Muscle layer of duodenum (tissue), 2 donors: Measurements from ENCODE around the gene KRTAP10-11.

ENCODE experiments used
- H3K27ac ChIP-seq: one replicate; pipeline ENCODE4 v1.7.0; 2013; ENCODE audit warnings: mild to moderate bottlenecking, low read length
- H3K27me3 ChIP-seq: one replicate; pipeline ENCODE4 v1.7.0; 2013; ENCODE audit warnings: low read depth, mild to moderate bottlenecking, control low read depth, low read length
- H3K36me3 ChIP-seq, 2 donors: one replicate each; pipeline ENCODE4 v1.7.0; 2013; ENCODE audit warnings: low read length in 2 of 2, control low read depth in 1 of 2, mild to moderate bottlenecking in 1 of 2; ENCODE audit not compliant: insufficient read depth in 2 of 2, control insufficient read depth in 1 of 2
- H3K4me1 ChIP-seq, 2 donors: one replicate each; pipeline ENCODE4 v1.7.0; 2013; ENCODE audit warnings: low read length in 2 of 2, mild to moderate bottlenecking in 2 of 2, control low read depth in 1 of 2, moderate library complexity in 1 of 2; ENCODE audit not compliant: insufficient read depth in 2 of 2, control insufficient read depth in 1 of 2
- H3K4me3 ChIP-seq, 2 donors: one replicate each; pipeline ENCODE4 v1.7.0; 2013; ENCODE audit warnings: low read length in 2 of 2, low read depth in 1 of 2, mild to moderate bottlenecking in 1 of 2
- H3K9me3 ChIP-seq, 2 donors: one replicate each; pipeline ENCODE4 v1.7.0; 2013; ENCODE audit warnings: low read length in 2 of 2, control low read depth in 1 of 2, mild to moderate bottlenecking in 1 of 2; ENCODE audit not compliant: control insufficient read depth in 1 of 2
- donor health status: healthy.

The KRTAP10-11 gene

GRCh38 chr21:44692798-44693512, 46.7 kb downstream of the KRTAP10-11 start:
- Histone ChIP-seq H3K9me3 (peaks cover 4 to 23% of the 10 kb centered on the region in 2 donors), H3K27me3 (no peaks in the 10 kb centered on the region), H3K4me3 (no peak overlapping the region), H3K27ac (no peak overlapping the region), H3K4me1 (no peaks in the 10 kb centered on the region), H3K36me3 (no peaks in the 10 kb centered on the region)

- Histone ChIP-seq H3K27ac (no peak overlapping the region), H3K9me3 (peaks cover 4 to 23% of the 10 kb centered on the region in 2 donors), H3K27me3 (peaks cover 3% of the 10 kb centered on the region)
These were observed 48.6 kb downstream of the KRTAP10-11 start for GRCh38 chr21:44694776-44695175.

GRCh38 chr21:44695184-44695583, 49.0 kb downstream of the KRTAP10-11 start:
- H3K27ac ChIP-seq = no peak overlapping the region
- no peaks in the 10 kb centered on the region for H3K4me1 ChIP-seq
- peaks cover 3% of the 10 kb centered on the region for H3K27me3 ChIP-seq
- H3K36me3 ChIP-seq = no peaks in the 10 kb centered on the region
- H3K9me3 ChIP-seq = peaks cover 4 to 23% of the 10 kb centered on the region in 2 donors
- H3K4me3 ChIP-seq = no peak overlapping the region

More at GRCh38 chr21:44694776-44695175, 48.6 kb downstream of the KRTAP10-11 start:
- Histone ChIP-seq H3K4me3 (no peak overlapping the region), H3K36me3 (no peaks in the 10 kb centered on the region), H3K4me1 (no peaks in the 10 kb centered on the region)

GRCh38 chr21:44695641-44696040, 49.4 kb downstream of the KRTAP10-11 start:
- Histone ChIP-seq H3K4me3 (no peak overlapping the region), H3K4me1 (no peaks in the 10 kb centered on the region), H3K36me3 (no peaks in the 10 kb centered on the region), H3K9me3 (peaks cover 4 to 23% of the 10 kb centered on the region in 2 donors), H3K27me3 (peaks cover 3% of the 10 kb centered on the region), H3K27ac (no peak overlapping the region)

GRCh38 chr21:44696572-44696971, 50.4 kb downstream of the KRTAP10-11 start:
- Histone ChIP-seq H3K9me3 (peaks cover 4 to 19% of the 10 kb centered on the region in 2 donors), H3K27me3 (peaks cover 5% of the 10 kb centered on the region)

More at GRCh38 chr21:44696572-44696971, 50.4 kb downstream of the KRTAP10-11 start:
- Histone ChIP-seq H3K4me1 (no peaks in the 10 kb centered on the region), H3K4me3 (no peak overlapping the region), H3K36me3 (no peaks in the 10 kb centered on the region), H3K27ac (no peak overlapping the region)
